CD4-positive, alpha-beta T cell treated with Interferon gamma for 1 hour (primary cell): ENCODE results near the gene CDK15.
"Not testable (repeated sequence)": the region's sequence is repeated elsewhere in the genome, so short reads cannot be mapped to it uniquely, and the experiment has no call there.

ENCODE experiments used
- DNase-seq: peaks from one replicate; pipeline ENCODE4 v3.0.0-alpha.2; 2020

CDK15 gene

GRCh38 chr2:201833781-201834180, 27.4 kb downstream of the CDK15 start:
- no peak for DNase-seq

DNA sequence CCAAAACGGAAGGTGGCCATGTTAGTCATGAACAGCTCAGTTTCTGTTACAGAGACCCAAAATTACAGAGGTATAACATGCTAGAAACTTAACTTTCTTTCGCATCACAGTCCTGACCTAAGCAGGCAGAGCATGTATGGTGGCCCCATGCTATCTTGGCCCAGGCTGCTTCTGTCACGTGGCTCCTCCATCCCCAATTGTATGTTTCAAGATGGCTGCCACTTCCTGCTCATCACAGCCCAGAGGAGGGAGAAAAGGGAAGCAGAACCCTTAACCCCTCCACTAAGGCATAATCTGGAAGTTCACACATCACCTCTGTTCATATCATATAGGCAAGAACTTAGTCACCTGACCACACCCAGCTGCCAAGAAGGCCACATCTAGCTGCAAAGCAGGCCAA, 28.7 kb downstream of the CDK15 start:
- DNase-seq, result no peak

- DNase-seq, result no peak
Measured at GRCh38 chr2:201837391-201837790, 31.1 kb downstream of the CDK15 start.

GRCh38 chr2:201837824-201838431, 31.6 kb downstream of the CDK15 start:
- no peak for DNase-seq

DNA sequence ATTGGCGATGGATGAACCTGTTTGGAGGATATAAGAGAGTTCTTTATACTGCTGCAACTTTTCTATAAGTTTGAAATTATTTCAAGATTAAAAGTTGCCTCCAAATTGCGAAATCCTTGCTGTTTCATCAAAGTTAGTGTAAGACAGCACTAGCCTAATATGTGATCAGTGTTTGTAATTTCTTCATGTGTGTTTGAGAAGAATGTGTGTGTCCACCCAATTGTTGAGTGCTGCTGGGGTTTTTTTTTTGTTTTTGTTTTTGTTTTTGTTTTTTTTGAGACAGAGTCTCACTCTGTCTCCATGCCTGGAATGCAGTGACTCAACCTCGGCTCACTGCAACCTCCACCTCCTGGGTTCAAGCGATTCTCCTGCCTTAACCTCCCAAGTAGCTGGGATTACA, 33.4 kb downstream of the CDK15 start:
- DNase-seq, result no peak

DNA sequence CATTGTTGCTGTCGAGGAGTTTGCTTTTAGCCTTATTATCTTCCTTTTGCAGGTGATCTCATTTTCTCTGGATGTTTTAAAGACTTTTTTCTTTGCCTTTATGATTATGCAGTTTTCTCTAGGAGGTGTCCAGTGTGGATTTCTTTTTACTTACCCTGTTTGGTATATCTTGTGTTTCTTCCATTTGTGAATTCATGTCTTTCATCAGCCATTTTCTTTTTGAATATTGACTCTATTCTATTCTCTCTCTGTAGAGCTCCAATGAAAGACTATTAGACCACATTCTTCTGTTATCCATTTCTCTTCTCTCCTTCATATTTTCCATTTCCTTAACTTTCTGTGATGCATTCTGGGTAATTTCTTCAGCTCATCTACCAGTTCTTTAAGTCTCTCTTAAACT, 34.4 kb downstream of the CDK15 start:
- DNase-seq, result no peak

DNA sequence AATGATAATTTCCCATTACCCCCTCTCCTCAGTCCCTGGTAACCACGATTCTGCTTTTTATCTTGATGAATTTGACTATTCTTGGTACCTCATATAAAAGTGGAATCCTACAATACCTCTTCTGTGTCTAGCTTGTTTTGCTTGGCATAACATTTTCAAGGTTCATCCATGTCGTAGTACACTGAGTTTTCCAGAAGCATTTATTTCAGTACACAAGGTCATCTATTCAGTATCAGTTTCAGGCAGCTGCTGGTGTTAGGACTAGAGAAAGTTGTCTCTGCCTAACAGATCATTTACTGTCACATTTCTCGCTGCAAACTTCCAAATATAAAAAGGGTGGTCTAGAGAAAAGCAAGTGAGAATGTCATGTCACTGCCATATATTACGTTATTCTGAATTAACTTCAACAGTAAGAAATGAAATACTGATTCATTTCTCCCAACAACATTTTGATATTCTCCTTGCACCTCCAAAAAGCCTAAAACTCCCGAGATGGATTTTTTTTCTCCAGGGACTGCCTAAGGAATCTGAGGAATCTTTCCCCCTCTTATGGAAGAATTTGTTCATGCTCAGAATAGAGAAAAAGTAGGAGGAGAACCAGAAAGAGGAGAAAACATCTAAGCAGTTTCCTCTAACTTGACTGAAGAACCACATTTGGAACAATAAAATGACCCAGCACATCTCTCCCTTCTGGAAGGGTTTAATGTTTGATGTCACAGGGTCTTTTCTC, 36.0 kb downstream of the CDK15 start:
- no peak for DNase-seq

DNA sequence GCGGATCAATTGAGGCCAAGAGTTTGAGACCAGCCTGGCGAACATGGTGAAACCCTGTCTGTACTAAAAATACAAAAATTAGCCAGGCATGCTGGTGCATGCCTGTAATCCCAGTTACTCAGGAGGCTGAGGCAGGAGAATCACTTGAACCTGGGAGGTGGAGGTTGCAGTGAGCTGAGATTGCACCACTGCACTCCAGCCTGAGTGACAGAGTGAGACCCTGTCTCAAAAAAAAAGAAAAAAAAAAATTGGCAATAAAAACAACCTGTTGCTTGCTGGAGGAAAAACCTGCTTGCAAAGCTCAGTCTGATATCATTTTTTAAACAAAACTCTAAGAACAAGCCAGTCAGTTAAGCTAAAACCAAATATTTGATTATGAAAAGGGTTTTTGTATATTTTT, 38.6 kb downstream of the CDK15 start:
- DNase-seq, result not testable (repeated sequence)

GRCh38 chr2:201847481-201847880, 41.1 kb downstream of the CDK15 start:
- DNase-seq, result no peak

DNA sequence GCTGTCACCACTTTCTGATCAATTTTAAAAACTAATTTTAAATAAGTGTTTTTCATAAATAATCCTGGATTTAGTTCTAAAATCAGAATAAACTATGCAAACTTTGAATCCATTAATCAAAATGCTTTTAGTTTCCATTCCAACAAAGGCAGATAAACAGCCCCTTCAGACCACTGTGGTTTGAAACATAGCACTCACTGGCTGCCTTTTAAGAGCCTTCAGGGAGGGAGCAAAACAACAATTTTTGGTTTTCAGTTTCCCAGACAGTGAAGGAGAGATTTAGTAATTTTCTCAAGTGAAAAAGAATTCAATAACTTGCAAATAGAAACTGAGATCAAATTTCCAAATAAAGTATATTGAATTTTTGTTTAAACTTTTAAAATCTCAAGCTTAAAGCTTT, 46.1 kb downstream of the CDK15 start:
- DNase-seq, result no peak

GRCh38 chr2:201852878-201853415, 46.6 kb downstream of the CDK15 start:
- DNase-seq, result no peak

DNA sequence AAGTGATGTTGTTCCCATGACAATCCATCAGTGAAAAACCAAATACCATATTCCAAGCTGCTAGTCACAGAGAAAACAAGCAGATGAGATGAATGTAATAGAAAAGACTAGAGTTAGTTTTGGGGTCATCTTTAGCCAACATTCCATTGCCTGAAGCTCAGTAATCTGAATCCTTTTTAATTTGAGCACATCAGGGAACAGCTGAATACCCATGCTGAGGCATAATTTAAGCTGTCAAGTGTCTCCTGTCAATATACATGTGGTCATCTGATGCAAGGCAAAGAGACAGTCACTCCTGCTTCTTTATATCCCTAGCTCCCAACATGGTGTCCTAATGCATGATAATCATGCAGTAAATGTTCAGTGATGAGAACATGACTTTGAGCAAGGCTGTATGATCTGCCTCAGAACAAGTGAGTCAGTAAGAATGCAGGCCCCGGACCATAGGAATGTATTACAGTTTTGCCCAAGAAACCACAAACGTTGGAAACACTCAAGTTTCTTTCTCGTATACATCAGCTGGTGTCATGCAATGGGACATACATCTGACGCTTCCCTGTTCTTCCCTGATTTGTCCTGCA, 48.0 kb downstream of the CDK15 start:
- DNase-seq, result no peak

DNA sequence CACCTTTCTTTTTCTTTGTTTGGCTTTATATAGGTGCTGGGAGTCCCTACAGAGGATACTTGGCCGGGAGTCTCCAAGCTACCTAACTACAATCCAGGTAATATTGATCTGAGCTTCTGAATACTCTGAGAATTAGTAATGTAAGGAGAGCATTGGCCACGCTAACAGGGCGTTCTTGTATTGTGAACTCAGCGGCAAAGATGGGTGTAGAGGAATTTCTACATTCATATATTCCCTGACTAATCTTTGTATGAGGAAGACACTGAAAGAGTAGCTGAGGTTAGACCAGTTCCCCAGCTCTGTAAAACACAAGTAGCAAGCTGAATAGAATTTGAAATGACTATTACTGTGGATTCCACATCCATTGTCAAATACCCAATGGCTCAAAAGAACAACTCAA, 48.5 kb downstream of the CDK15 start:
- no peak for DNase-seq

GRCh38 chr2:201855356-201855755, 49.0 kb downstream of the CDK15 start:
- DNase-seq, result no peak

- DNase-seq, result no peak
Measured at GRCh38 chr2:201857326-201857725, 51.0 kb downstream of the CDK15 start.

GRCh38 chr2:201858281-201859184, 52.2 kb downstream of the CDK15 start:
- DNase-seq, result no peak

- no peak for DNase-seq
Measured at GRCh38 chr2:201859949-201860348, 53.6 kb downstream of the CDK15 start.

- DNase-seq, result peak; percentile 4
Measured at GRCh38 chr2:201860636-201861066, 54.3 kb downstream of the CDK15 start.

GRCh38 chr2:201862843-201863242, 56.5 kb downstream of the CDK15 start:
- no peak for DNase-seq

GRCh38 chr2:201866643-201867473, 60.5 kb downstream of the CDK15 start:
- DNase-seq, result no peak

DNA sequence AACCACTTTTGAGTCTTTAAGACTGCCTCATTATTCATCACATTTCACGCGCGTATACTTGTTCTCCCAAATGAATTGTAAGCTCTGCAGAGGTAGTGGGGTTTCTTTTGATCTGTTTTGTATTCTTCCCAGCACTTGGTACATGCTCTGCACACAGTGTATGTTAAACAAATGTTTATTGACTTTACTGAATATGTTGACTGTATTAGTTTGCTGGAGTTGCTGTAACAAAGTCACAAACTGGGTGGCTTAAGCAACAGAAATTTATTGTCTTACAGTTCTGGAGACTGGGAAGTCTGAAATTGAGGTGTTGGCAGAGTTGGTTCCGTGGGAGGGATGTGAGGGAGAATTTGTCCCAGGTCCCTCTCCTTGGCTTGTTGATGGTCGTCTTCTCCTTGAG, 65.1 kb downstream of the CDK15 start:
- DNase-seq, result no peak

- no peak for DNase-seq
Measured at GRCh38 chr2:201872591-201872990, 66.3 kb downstream of the CDK15 start.
